ENCODE measurements around the gene GFRAL. TPM values are rescaled to one million over a fixed set of nuclear protein-coding genes. Genes with fewer than 3 reads are reported as not detected.

GFRAL gene, protein sequence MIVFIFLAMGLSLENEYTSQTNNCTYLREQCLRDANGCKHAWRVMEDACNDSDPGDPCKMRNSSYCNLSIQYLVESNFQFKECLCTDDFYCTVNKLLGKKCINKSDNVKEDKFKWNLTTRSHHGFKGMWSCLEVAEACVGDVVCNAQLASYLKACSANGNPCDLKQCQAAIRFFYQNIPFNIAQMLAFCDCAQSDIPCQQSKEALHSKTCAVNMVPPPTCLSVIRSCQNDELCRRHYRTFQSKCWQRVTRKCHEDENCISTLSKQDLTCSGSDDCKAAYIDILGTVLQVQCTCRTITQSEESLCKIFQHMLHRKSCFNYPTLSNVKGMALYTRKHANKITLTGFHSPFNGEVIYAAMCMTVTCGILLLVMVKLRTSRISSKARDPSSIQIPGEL
- total RNA-seq (under 1 TPM; 0.19 to 0.31 TPM), polyA plus RNA-seq (ENCODE audit: insufficient read depth, low read depth, low replicate concordance) (not detected)
- long read RNA-seq, donor 1 = 0 reads
- long read RNA-seq, donor 2 = 0 reads

- no peaks in the 10 kb centered on the region for H3K36me3 ChIP-seq (ENCODE audit: low read depth, missing control alignments)
- DNase-seq = no peak
- H3K4me1 ChIP-seq = no peaks in the 10 kb centered on the region
- H3K4me3 ChIP-seq = no peak within 1 kb of the TSS
- 78 to 83% methylated on average over 5 of the region's 5 CpGs for WGBS, 2 donors
- intact Hi-C loops (cut with DNase I; ENCODE audit: low total_unique reads) = no loop called here
- TF ChIP-seq, protein P1, sequence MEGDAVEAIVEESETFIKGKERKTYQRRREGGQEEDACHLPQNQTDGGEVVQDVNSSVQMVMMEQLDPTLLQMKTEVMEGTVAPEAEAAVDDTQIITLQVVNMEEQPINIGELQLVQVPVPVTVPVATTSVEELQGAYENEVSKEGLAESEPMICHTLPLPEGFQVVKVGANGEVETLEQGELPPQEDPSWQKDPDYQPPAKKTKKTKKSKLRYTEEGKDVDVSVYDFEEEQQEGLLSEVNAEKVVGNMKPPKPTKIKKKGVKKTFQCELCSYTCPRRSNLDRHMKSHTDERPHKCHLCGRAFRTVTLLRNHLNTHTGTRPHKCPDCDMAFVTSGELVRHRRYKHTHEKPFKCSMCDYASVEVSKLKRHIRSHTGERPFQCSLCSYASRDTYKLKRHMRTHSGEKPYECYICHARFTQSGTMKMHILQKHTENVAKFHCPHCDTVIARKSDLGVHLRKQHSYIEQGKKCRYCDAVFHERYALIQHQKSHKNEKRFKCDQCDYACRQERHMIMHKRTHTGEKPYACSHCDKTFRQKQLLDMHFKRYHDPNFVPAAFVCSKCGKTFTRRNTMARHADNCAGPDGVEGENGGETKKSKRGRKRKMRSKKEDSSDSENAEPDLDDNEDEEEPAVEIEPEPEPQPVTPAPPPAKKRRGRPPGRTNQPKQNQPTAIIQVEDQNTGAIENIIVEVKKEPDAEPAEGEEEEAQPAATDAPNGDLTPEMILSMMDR (IDR thresholded peaks at IDR 0.05) = no peak
- TF ChIP-seq POLR2A (IDR thresholded peaks at IDR 0.05) = no peak
- no peaks in the 10 kb centered on the region for H3K9me3 ChIP-seq
- H3K27me3 ChIP-seq = no peaks in the 10 kb centered on the region
- no peak within 1 kb of the TSS for H3K27ac ChIP-seq
Observed at GRCh38 chr6:55327169-55327568, at the start of gene GFRAL. TSS of gene GFRAL (plus strand) at chr6:55327469. CDS start at chr6:55327555, 86 bp downstream.

DNA sequence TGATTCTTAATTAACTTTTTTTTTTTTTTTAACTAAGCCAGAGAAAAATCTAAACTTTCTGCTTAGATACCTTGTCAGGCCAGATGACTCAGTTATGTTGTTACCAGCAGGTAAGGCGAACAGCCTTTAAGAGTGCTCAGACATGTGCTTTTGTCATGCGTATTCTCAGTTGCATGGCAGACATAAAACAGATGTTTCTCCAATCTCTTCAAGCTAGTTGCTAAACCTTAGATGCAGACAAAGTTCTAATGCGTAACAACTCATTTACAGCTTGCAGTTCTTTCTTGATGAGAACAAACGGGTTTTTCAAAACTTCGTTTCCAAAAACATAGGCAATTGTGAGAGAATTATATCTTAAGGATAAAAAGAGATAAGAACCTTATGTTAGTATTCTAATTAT is 49.6 kb upstream of the GFRAL start:
- 41 to 45% methylated on average over 5 of the region's 5 CpGs for WGBS, 2 donors
- intact Hi-C loops (cut with DNase I; ENCODE audit: low total_unique reads) = no loop called here

DNA sequence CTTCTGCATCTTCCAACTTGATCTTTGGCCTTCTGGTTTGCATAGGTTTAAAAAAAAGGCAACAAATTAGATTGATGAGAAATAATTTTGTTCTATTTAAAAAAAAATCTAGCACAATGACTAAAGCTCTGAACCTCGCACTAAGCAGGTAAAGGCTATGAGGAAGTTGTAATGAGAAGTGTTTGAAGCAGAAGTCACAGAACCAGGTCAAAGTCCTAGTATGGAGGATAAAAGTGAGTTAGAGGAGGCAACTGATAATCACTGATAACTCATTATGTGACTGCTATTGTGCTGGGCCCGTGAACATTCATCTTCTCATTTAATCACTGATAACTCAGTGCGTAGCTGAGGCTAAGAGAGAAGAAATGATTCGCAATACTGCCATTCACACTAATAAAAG is 46.1 kb upstream of the GFRAL start:
- no peak for DNase-seq
- Histone ChIP-seq H3K4me1 (no peaks in the 10 kb centered on the region), H3K4me3 (no peak overlapping the region), H3K9me3 (no peaks in the 10 kb centered on the region), H3K36me3 (ENCODE audit: low read depth, missing control alignments) (no peaks in the 10 kb centered on the region), H3K27ac (no peak overlapping the region), H3K27me3 (no peaks in the 10 kb centered on the region)
- no peak for TF ChIP-seq POLR2A (IDR thresholded peaks at IDR 0.05)
- intact Hi-C loops (cut with DNase I; ENCODE audit: low total_unique reads) = no loop called here
- WGBS, 2 donors = 76 to 93% methylated on average over 4 of the region's 4 CpGs

More for the DNA sequence above, 49.6 kb upstream of the GFRAL start:
- Histone ChIP-seq H3K36me3 (ENCODE audit: low read depth, missing control alignments) (no peaks in the 10 kb centered on the region), H3K27ac (peak overlapping the region in 1 of 2 donors; percentile 12), H3K4me1 (no peaks in the 10 kb centered on the region), H3K4me3 (peak overlapping the region; percentile 9 to 25), H3K27me3 (no peaks in the 10 kb centered on the region), H3K9me3 (no peaks in the 10 kb centered on the region)
- TF ChIP-seq POLR2A (IDR thresholded peaks at IDR 0.05) = no peak
- TF ChIP-seq, protein P1 (IDR thresholded peaks at IDR 0.05) = no peak
- DNase-seq = no peak

GRCh38 chr6:55282115-55282514 is 45.2 kb upstream of the GFRAL start:
- DNase-seq = no peak
- H3K4me1 ChIP-seq = no peaks in the 10 kb centered on the region
- H3K27ac ChIP-seq = no peak overlapping the region
- H3K36me3 ChIP-seq (ENCODE audit: low read depth, missing control alignments) = no peaks in the 10 kb centered on the region
- no peaks in the 10 kb centered on the region for H3K9me3 ChIP-seq
- no peak overlapping the region for H3K4me3 ChIP-seq
- 34 to 38% methylated on average over 6 of the region's 6 CpGs for WGBS, 2 donors
- no peaks in the 10 kb centered on the region for H3K27me3 ChIP-seq
- TF ChIP-seq, protein P1 (IDR thresholded peaks at IDR 0.05) = no peak
- no peak for TF ChIP-seq POLR2A (IDR thresholded peaks at IDR 0.05)
- intact Hi-C loops (cut with DNase I; ENCODE audit: low total_unique reads) = no loop called here

- H3K9me3 ChIP-seq = no peaks in the 10 kb centered on the region
- no peak overlapping the region for H3K27ac ChIP-seq
- 86 to 93% methylated on average over 2 of the region's 2 CpGs for WGBS, 2 donors
- no peak for DNase-seq
- no peaks in the 10 kb centered on the region for H3K36me3 ChIP-seq (ENCODE audit: low read depth, missing control alignments)
- no peak for TF ChIP-seq POLR2A (IDR thresholded peaks at IDR 0.05)
- TF ChIP-seq, protein P1 (IDR thresholded peaks at IDR 0.05) = no peak
- H3K27me3 ChIP-seq = no peaks in the 10 kb centered on the region
- no peaks in the 10 kb centered on the region for H3K4me1 ChIP-seq
- H3K4me3 ChIP-seq = no peak overlapping the region
- intact Hi-C loops (cut with DNase I; ENCODE audit: low total_unique reads) = no loop called here
Observed at GRCh38 chr6:55286824-55287223, 40.4 kb upstream of the GFRAL start.

Measured in testis (tissue), 5 donors.